ENCODE data around the gene AFMID. TPM values are rescaled to one million over a fixed set of nuclear protein-coding genes. Genes with fewer than 3 reads are reported as not detected.
A peak's percentile ranks its signal among the peaks of the same experiment; 100 is the strongest.

Gene AFMID
- total and polyA plus RNA-seq, 2 of the 13 experiments (the other 11 are each of a cell fraction or from before 2014, with no cell fraction given) = 249 to 270 TPM

- TF ChIP-seq ZNF740 (CRISPR knock-in tag; IDR thresholded peaks at IDR 0.05) (no peak), ZNF512 (CRISPR knock-in tag; IDR thresholded peaks at IDR 0.05) (no peak), FOXO1 (CRISPR knock-in tag; IDR thresholded peaks at IDR 0.05) (peak; percentile 14; the same call in 1 of the 2 replicates), POLR2A (IDR thresholded peaks at IDR 0.05; ENCODE audit: insufficient read depth in 1 of 2, low read depth in 2 of 2, low read length in 2 of 2) (no peak), DNMT3B (CRISPR knock-in tag; conservative IDR thresholded peaks at IDR 0.05) (no peak), ZNF766 (CRISPR knock-in tag; IDR thresholded peaks at IDR 0.05; ENCODE audit: borderline replicate concordance) (no peak), MAFG (CRISPR knock-in tag; IDR thresholded peaks at IDR 0.05) (no peak), RFX1 (IDR thresholded peaks at IDR 0.05) (no peak), ISX (CRISPR knock-in tag; conservative IDR thresholded peaks at IDR 0.05) (no peak), DPF2 (CRISPR knock-in tag; IDR thresholded peaks at IDR 0.05; ENCODE audit: borderline replicate concordance, low read depth) (peak; percentile 25; the same call in 1 of the 2 replicates), GMEB1 (CRISPR knock-in tag; IDR thresholded peaks at IDR 0.05; ENCODE audit: borderline replicate concordance) (0 out of 2 replicates have a peak, but pooled peaks have one; percentile 9), SALL1 (CRISPR knock-in tag; IDR thresholded peaks at IDR 0.05) (peak; percentile 81), SNAPC5 (CRISPR knock-in tag; IDR thresholded peaks at IDR 0.05; ENCODE audit: borderline replicate concordance) (no peak), NR2C2 (CRISPR knock-in tag; IDR thresholded peaks at IDR 0.05; ENCODE audit: borderline replicate concordance) (peak; percentile 90), SP140L (CRISPR knock-in tag; IDR thresholded peaks at IDR 0.05; ENCODE audit: borderline replicate concordance) (no peak), ZMYM4 (CRISPR knock-in tag; IDR thresholded peaks at IDR 0.05) (peak; percentile 11; the same call in 1 of the 2 replicates), ARNTL (CRISPR knock-in tag; IDR thresholded peaks at IDR 0.05) (peak; percentile 48; the same call in 1 of the 2 replicates), SP5 (CRISPR knock-in tag; IDR thresholded peaks at IDR 0.05; ENCODE audit: borderline replicate concordance, low read depth) (no peak), ZNF350 (CRISPR knock-in tag; IDR thresholded peaks at IDR 0.05; ENCODE audit: borderline replicate concordance, low read depth) (0 out of 2 replicates have a peak, but pooled peaks have one; percentile 30), ZNF574 (CRISPR knock-in tag; IDR thresholded peaks at IDR 0.05) (0 out of 2 replicates have a peak, but pooled peaks have one; percentile 17), PPARG (CRISPR knock-in tag; conservative IDR thresholded peaks at IDR 0.05) (0 out of 2 replicates have a peak, but pooled peaks have one; percentile 31), ATF7 (IDR thresholded peaks at IDR 0.05) (peak; percentile 34; the same call in 1 of the 2 replicates), ATF7 (CRISPR knock-in tag; IDR thresholded peaks at IDR 0.05) (peak; percentile 90), NFATC3 (CRISPR knock-in tag; IDR thresholded peaks at IDR 0.05) (no peak), ELF1 (CRISPR knock-in tag; IDR thresholded peaks at IDR 0.05) (peak; percentile 64)
These were observed 38.7 kb upstream of the AFMID start (continued) for GRCh38 chr17:78148286-78149016.

Measured in HepG2 (cell line).